ENCODE results near the gene OR52E4.

OR52E4 gene

DNA sequence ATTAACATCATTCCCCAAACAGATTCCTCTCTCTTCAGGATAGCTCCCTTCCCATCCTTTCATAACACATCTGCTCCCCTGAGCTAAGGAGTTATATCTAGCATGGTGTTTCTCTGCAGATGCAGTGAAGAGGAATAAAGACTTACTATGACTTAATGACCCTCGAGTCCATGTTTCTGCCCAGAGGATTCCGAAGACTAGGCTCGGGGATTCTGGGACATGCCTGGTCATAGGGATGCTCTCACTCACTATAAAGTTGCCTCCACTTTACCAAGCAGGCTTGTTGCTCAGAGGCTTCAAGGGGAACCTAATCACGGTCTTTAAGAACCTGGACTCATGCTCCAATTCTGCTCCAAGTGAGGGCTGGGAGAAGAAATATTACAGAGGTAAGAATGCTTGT, at the start of gene OR52E4:
Gene OR52E4 (plus strand): TSS at position 301 of the 400 bp plus-strand sequence. CDS start 3,664 bp downstream, outside the sequence.
- POLR2A ChIA-PET: no interaction called here

DNA sequence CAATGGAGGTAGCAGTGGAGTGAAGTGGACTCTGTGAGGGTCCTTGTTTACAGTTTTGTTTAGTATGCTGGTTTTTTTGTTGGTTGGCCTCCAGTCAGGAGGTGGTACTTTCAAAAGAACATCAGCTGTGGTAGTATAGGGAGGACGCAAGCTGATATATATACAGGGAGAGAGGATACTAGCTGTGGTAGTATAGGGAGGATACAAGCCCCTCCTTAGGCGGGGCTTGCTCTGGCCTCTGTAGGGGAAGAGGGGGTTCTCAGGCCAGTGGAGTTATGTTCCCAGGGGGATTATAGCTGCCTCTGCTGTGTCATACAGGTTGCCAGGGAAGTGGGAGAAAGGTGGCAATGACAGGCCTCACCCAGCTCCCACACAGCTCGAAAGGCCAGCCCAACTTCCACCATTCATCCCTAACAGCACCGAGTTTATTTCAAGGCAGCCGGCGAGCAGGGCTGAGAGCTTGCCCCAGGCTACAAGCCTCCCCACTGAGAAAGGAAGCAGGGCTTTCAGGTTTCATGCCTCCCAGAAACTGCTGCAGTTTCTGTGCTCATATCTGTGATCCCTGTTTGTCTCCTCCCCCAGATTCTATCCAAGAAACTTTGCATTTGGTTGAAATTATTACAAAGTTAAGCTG, 49.1 kb upstream of the OR52E4 start:
- H3K4me1 ChIP-seq (ENCODE audit: control insufficient read depth, insufficient read depth, low read length): no peaks in the 10 kb centered on the region
- H3K36me3 ChIP-seq (ENCODE audit: control insufficient read depth in 2 of 2, insufficient read depth in 1 of 2, low read length in 2 of 2): no peaks in the 10 kb centered on the region
- ChIA-PET POLR2A (no interaction called here), CTCF (interaction anchor here (0.6 kb wide), 3 partner anchors 47 to 508 kb away, joined by 3 to 4 read pairs (median 3); no protein-coding TSS in a partner anchor)
- H3K27ac ChIP-seq (ENCODE audit: extremely low read depth, low read depth, low read length): no peak overlapping the region
- H3K9me3 ChIP-seq (ENCODE audit: control insufficient read depth, insufficient read depth, low read depth, low read length): no peaks in the 10 kb centered on the region
- H3K4me3 ChIP-seq (ENCODE audit: low read depth, low read length): no peak overlapping the region
- TF ChIP-seq ZNF266 (tag by site-specific recombination; IDR thresholded peaks at IDR 0.05; ENCODE audit: low read depth) (no peak), ZNF114 (tag by site-specific recombination; IDR thresholded peaks at IDR 0.05) (no peak), ZNF184 (tag by site-specific recombination; IDR thresholded peaks at IDR 0.05) (no peak), ZNF624 (tag by site-specific recombination; IDR thresholded peaks at IDR 0.05) (no peak), ZNF571 (tag by site-specific recombination; IDR thresholded peaks at IDR 0.05) (no peak), GLIS1 (tag by site-specific recombination; IDR thresholded peaks at IDR 0.05) (no peak), ELK4 (IDR thresholded peaks at IDR 0.05; ENCODE audit: borderline replicate concordance, low read depth, low read length) (no peak), ZNF677 (tag by site-specific recombination; IDR thresholded peaks at IDR 0.05) (no peak), ZNF335 (tag by site-specific recombination; conservative IDR thresholded peaks at IDR 0.05) (no peak), ZNF423 (tag by site-specific recombination; IDR thresholded peaks at IDR 0.05) (no peak), ZBTB21 (tag by site-specific recombination; IDR thresholded peaks at IDR 0.05) (no peak), HOXD13 (CRISPR knock-in tag; IDR thresholded peaks at IDR 0.05; ENCODE audit: borderline replicate concordance) (no peak), ZNF248 (tag by site-specific recombination; IDR thresholded peaks at IDR 0.05) (no peak), ZNF223 (tag by site-specific recombination; IDR thresholded peaks at IDR 0.05) (no peak), ZNF660 (tag by site-specific recombination; IDR thresholded peaks at IDR 0.05) (no peak), WT1 (tag by site-specific recombination; IDR thresholded peaks at IDR 0.05) (no peak)
- TF ChIP-seq, protein P1, sequence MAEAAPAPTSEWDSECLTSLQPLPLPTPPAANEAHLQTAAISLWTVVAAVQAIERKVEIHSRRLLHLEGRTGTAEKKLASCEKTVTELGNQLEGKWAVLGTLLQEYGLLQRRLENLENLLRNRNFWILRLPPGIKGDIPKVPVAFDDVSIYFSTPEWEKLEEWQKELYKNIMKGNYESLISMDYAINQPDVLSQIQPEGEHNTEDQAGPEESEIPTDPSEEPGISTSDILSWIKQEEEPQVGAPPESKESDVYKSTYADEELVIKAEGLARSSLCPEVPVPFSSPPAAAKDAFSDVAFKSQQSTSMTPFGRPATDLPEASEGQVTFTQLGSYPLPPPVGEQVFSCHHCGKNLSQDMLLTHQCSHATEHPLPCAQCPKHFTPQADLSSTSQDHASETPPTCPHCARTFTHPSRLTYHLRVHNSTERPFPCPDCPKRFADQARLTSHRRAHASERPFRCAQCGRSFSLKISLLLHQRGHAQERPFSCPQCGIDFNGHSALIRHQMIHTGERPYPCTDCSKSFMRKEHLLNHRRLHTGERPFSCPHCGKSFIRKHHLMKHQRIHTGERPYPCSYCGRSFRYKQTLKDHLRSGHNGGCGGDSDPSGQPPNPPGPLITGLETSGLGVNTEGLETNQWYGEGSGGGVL (tag by site-specific recombination; IDR thresholded peaks at IDR 0.05): no peak
- TF ChIP-seq, protein P2, sequence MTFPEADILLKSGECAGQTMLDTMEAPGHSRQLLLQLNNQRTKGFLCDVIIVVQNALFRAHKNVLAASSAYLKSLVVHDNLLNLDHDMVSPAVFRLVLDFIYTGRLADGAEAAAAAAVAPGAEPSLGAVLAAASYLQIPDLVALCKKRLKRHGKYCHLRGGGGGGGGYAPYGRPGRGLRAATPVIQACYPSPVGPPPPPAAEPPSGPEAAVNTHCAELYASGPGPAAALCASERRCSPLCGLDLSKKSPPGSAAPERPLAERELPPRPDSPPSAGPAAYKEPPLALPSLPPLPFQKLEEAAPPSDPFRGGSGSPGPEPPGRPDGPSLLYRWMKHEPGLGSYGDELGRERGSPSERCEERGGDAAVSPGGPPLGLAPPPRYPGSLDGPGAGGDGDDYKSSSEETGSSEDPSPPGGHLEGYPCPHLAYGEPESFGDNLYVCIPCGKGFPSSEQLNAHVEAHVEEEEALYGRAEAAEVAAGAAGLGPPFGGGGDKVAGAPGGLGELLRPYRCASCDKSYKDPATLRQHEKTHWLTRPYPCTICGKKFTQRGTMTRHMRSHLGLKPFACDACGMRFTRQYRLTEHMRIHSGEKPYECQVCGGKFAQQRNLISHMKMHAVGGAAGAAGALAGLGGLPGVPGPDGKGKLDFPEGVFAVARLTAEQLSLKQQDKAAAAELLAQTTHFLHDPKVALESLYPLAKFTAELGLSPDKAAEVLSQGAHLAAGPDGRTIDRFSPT (tag by site-specific recombination; IDR thresholded peaks at IDR 0.05): no peak
- TF ChIP-seq, protein P3, sequence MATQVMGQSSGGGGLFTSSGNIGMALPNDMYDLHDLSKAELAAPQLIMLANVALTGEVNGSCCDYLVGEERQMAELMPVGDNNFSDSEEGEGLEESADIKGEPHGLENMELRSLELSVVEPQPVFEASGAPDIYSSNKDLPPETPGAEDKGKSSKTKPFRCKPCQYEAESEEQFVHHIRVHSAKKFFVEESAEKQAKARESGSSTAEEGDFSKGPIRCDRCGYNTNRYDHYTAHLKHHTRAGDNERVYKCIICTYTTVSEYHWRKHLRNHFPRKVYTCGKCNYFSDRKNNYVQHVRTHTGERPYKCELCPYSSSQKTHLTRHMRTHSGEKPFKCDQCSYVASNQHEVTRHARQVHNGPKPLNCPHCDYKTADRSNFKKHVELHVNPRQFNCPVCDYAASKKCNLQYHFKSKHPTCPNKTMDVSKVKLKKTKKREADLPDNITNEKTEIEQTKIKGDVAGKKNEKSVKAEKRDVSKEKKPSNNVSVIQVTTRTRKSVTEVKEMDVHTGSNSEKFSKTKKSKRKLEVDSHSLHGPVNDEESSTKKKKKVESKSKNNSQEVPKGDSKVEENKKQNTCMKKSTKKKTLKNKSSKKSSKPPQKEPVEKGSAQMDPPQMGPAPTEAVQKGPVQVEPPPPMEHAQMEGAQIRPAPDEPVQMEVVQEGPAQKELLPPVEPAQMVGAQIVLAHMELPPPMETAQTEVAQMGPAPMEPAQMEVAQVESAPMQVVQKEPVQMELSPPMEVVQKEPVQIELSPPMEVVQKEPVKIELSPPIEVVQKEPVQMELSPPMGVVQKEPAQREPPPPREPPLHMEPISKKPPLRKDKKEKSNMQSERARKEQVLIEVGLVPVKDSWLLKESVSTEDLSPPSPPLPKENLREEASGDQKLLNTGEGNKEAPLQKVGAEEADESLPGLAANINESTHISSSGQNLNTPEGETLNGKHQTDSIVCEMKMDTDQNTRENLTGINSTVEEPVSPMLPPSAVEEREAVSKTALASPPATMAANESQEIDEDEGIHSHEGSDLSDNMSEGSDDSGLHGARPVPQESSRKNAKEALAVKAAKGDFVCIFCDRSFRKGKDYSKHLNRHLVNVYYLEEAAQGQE (tag by site-specific recombination; IDR thresholded peaks at IDR 0.05): no peak
- TF ChIP-seq, protein P4, sequence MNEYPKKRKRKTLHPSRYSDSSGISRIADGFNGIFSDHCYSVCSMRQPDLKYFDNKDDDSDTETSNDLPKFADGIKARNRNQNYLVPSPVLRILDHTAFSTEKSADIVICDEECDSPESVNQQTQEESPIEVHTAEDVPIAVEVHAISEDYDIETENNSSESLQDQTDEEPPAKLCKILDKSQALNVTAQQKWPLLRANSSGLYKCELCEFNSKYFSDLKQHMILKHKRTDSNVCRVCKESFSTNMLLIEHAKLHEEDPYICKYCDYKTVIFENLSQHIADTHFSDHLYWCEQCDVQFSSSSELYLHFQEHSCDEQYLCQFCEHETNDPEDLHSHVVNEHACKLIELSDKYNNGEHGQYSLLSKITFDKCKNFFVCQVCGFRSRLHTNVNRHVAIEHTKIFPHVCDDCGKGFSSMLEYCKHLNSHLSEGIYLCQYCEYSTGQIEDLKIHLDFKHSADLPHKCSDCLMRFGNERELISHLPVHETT (tag by site-specific recombination; IDR thresholded peaks at IDR 0.05): no peak

More for the DNA sequence above, at the start of gene OR52E4:
- Histone ChIP-seq H3K27ac (ENCODE audit: extremely low read depth, low read depth, low read length) (no peak within 1 kb of the TSS), H3K36me3 (ENCODE audit: control insufficient read depth in 2 of 2, insufficient read depth in 1 of 2, low read length in 2 of 2) (no peaks in the 10 kb centered on the region), H3K4me1 (ENCODE audit: control insufficient read depth, insufficient read depth, low read length) (no peaks in the 10 kb centered on the region), H3K4me3 (ENCODE audit: low read depth, low read length) (no peak within 1 kb of the TSS), H3K9me3 (ENCODE audit: control insufficient read depth, insufficient read depth, low read depth, low read length) (no peaks in the 10 kb centered on the region)
- TF ChIP-seq ZNF561 (tag by site-specific recombination; IDR thresholded peaks at IDR 0.05; ENCODE audit: borderline replicate concordance): no peak
- TF ChIP-seq OSR2 (tag by site-specific recombination; IDR thresholded peaks at IDR 0.05): no peak
- no peak for TF ChIP-seq ZNF24 (tag by site-specific recombination; IDR thresholded peaks at IDR 0.05)
- no peak for TF ChIP-seq ZNF777 (tag by site-specific recombination; IDR thresholded peaks at IDR 0.05; ENCODE audit: borderline replicate concordance)
- CTCF ChIA-PET: interaction anchor here (1.0 kb wide), 1 partner anchor 11 kb away, joined by 4 read pairs; no protein-coding TSS in a partner anchor

All from HEK293 (cell line).